MM.1S (cell line): ENCODE data around the gene FLRT3.
A peak's percentile ranks its signal among the peaks of the same experiment; 100 is the strongest.

ENCODE experiments used
- DNase-seq: peaks from one replicate; pipeline ENCODE4 v3.0.0-alpha.2; 2015
- H2AFZ ChIP-seq: fragments of 300-600 bp; sonication (generic); 2 replicates; pipeline ENCODE4 v1.6.0; 2016; ENCODE audit warnings: antibody characterized with exemption, low read length
- H3F3A ChIP-seq: fragments of 300-600 bp; sonication (generic); 2 replicates; pipeline ENCODE4 v1.6.1; 2016; ENCODE audit warnings: mild to moderate bottlenecking, antibody characterized with exemption, low read length, moderate library complexity, mixed read lengths; ENCODE audit not compliant: insufficient read depth
- H3K27ac ChIP-seq: fragments of 300-600 bp; sonication (generic); 2 replicates; pipeline ENCODE4 v1.5.1; 2016; ENCODE audit warnings: mild to moderate bottlenecking, low read length
- H3K27me3 ChIP-seq: fragments of 300-600 bp; sonication (generic); replicated peaks from 2 replicates; pipeline ENCODE4 v1.6.0; 2016; ENCODE audit warnings: low read length; ENCODE audit not compliant: insufficient read depth
- H3K36me3 ChIP-seq: fragments of 300-600 bp; sonication (generic); replicated peaks from 2 replicates; pipeline ENCODE4 v1.6.1; 2016; ENCODE audit warnings: mild to moderate bottlenecking, low read length, mixed read lengths; ENCODE audit not compliant: insufficient read depth
- H3K4me1 ChIP-seq: fragments of 300-600 bp; sonication (generic); 2 replicates; pipeline ENCODE4 v1.6.1; 2016; ENCODE audit warnings: low read length, mixed read lengths
- H3K4me2 ChIP-seq: fragments of 300-600 bp; sonication (generic); 2 replicates; pipeline ENCODE4 v1.6.0; 2016; ENCODE audit warnings: low read depth, low read length
- H3K4me3 ChIP-seq: fragments of 300-600 bp; sonication (generic); 2 replicates; pipeline ENCODE4 v1.5.1; 2016; ENCODE audit warnings: low read length, mixed read lengths
- H3K79me2 ChIP-seq: fragments of 300-600 bp; sonication (generic); 2 replicates; pipeline ENCODE4 v1.6.1; 2016; ENCODE audit warnings: mixed run types, low read length, mixed read lengths
- H3K9ac ChIP-seq: fragments of 300-600 bp; sonication (generic); 2 replicates; pipeline ENCODE4 v1.6.1; 2016; ENCODE audit warnings: low read length, mixed read lengths
- H3K9me2 ChIP-seq: fragments of 300-600 bp; sonication (generic); replicated peaks from 2 replicates; pipeline ENCODE4 v1.6.1; 2016; ENCODE audit warnings: mild to moderate bottlenecking, low read length, mixed read lengths; ENCODE audit not compliant: insufficient read depth
- H3K9me3 ChIP-seq: fragments of 300-600 bp; sonication (generic); replicated peaks from 2 replicates; pipeline ENCODE4 v1.6.1; 2016; ENCODE audit warnings: mild to moderate bottlenecking, low read length, mixed read lengths; ENCODE audit not compliant: insufficient read depth
- H4K20me1 ChIP-seq: fragments of 300-600 bp; sonication (generic); 2 replicates; pipeline ENCODE4 v1.6.1; 2016; ENCODE audit warnings: mild to moderate bottlenecking, low read length, moderate library complexity, mixed read lengths; ENCODE audit not compliant: insufficient read depth
- CTCF ChIP-seq: fragments of 300-600 bp; sonication (generic); IDR thresholded peaks from 2 replicates; pipeline ENCODE4 v1.5.1; 2016; ENCODE audit warnings: antibody characterized with exemption, low read length, mixed read lengths
- EZH2 ChIP-seq: fragments of 300-600 bp; sonication (generic); optimal IDR thresholded peaks from 2 replicates; pipeline ENCODE3; 2017; ENCODE audit warnings: low read depth, mild to moderate bottlenecking, antibody characterized with exemption, low read length, mixed read lengths
- EZH2phosphoT487 ChIP-seq: fragments of 300-600 bp; sonication (generic); IDR thresholded peaks from 2 replicates; pipeline ENCODE4 v1.6.1; 2018; ENCODE audit warnings: antibody characterized with exemption, low read length

Gene FLRT3

GRCh38 chr20:14336686-14337085 is 726 bp downstream of the FLRT3 start:
- Histone ChIP-seq H3K27ac (no peak overlapping the region), H3K4me1 (no peaks in the 10 kb centered on the region), H3K27me3 (no peaks in the 10 kb centered on the region), H3K9me3 (no peaks in the 10 kb centered on the region), H3K79me2 (no peaks in the 10 kb centered on the region), H3F3A (no peaks in the 10 kb centered on the region), H4K20me1 (no peaks in the 10 kb centered on the region), H3K4me3 (peak overlapping the region; percentile 38; the same call in 1 of the 2 replicates), H3K4me2 (peak overlapping the region; percentile 18; the same call in 1 of the 2 replicates), H3K36me3 (no peaks in the 10 kb centered on the region), H2AFZ (peak overlapping the region; percentile 26; the same call in 1 of the 2 replicates), H3K9me2 (no peaks in the 10 kb centered on the region), H3K9ac (no peak overlapping the region)
- TF ChIP-seq EZH2phosphoT487 (no peak), CTCF (no peak), EZH2 (no peak)
- peak; percentile 35 for DNase-seq

GRCh38 chr20:14335052-14335451 is 2.4 kb downstream of the FLRT3 start:
- H3K9me2 ChIP-seq: no peaks in the 10 kb centered on the region
- no peak overlapping the region for H2AFZ ChIP-seq
- no peaks in the 10 kb centered on the region for H3K9me3 ChIP-seq
- H4K20me1 ChIP-seq: no peaks in the 10 kb centered on the region
- TF ChIP-seq EZH2phosphoT487: no peak
- TF ChIP-seq CTCF: no peak
- TF ChIP-seq EZH2: no peak
- no peak overlapping the region for H3K9ac ChIP-seq
- H3K27ac ChIP-seq: no peak overlapping the region
- no peaks in the 10 kb centered on the region for H3K27me3 ChIP-seq
- H3K4me3 ChIP-seq: no peak overlapping the region
- H3K79me2 ChIP-seq: no peaks in the 10 kb centered on the region
- DNase-seq: no peak
- no peaks in the 10 kb centered on the region for H3F3A ChIP-seq
- no peaks in the 10 kb centered on the region for H3K4me1 ChIP-seq
- H3K36me3 ChIP-seq: no peaks in the 10 kb centered on the region
- H3K4me2 ChIP-seq: no peak overlapping the region

- no peaks in the 10 kb centered on the region for H3K27me3 ChIP-seq
- no peak overlapping the region for H3K4me3 ChIP-seq
- H3K9me3 ChIP-seq: no peaks in the 10 kb centered on the region
- TF ChIP-seq EZH2 (no peak), CTCF (peak; percentile 40)
- DNase-seq: peak; percentile 62
- no peaks in the 10 kb centered on the region for H3F3A ChIP-seq
- H3K27ac ChIP-seq: no peak overlapping the region
- H2AFZ ChIP-seq: no peak overlapping the region
- no peaks in the 10 kb centered on the region for H4K20me1 ChIP-seq
- H3K4me2 ChIP-seq: peak overlapping the region; percentile 19
- H3K9ac ChIP-seq: no peak overlapping the region
- H3K36me3 ChIP-seq: no peaks in the 10 kb centered on the region
- H3K9me2 ChIP-seq: no peaks in the 10 kb centered on the region
- H3K4me1 ChIP-seq: no peaks in the 10 kb centered on the region
- no peaks in the 10 kb centered on the region for H3K79me2 ChIP-seq
Observed at GRCh38 chr20:14334306-14334930, 3.0 kb downstream of the FLRT3 start.
